B cell (primary cell): Measurements from ENCODE around the gene ELF4.

Source experiments
- EZH2 ChIP-seq: IDR thresholded peaks from 2 replicates; pipeline ENCODE4 v1.6.1; 2012; ENCODE audit warnings: borderline replicate concordance, low read depth, mild to moderate bottlenecking, moderate library complexity, low read length; ENCODE audit not compliant: insufficient read depth, poor library complexity, severe bottlenecking
- TF ChIP-seq, protein P1 (sequence below): fragments of 200-600 bp; IDR thresholded peaks from one replicate; pipeline ENCODE4 v1.8.0; 2022; ENCODE audit warnings: antibody characterized with exemption, mild to moderate bottlenecking

DNA sequence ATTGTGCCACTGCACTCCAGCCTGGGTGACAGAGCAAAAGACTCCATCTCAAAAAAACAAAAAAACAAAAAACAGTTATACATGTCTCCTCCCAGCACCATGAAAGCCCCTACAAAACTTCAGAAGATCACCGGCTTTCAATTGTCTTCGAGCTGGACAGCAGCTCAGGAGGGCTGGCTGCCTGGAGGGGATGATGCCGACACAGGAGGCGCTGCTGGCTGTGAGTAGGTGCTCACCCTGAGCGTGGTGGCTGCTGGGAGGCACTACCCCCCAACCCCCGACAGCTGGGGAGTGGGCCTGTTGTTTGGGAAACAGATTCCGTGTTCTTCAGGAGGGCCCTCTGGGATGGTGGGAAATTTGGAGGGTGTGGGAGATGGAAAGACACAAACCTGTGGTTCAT, 6.9 kb upstream of the ELF4 start:
- TF ChIP-seq, protein P1, sequence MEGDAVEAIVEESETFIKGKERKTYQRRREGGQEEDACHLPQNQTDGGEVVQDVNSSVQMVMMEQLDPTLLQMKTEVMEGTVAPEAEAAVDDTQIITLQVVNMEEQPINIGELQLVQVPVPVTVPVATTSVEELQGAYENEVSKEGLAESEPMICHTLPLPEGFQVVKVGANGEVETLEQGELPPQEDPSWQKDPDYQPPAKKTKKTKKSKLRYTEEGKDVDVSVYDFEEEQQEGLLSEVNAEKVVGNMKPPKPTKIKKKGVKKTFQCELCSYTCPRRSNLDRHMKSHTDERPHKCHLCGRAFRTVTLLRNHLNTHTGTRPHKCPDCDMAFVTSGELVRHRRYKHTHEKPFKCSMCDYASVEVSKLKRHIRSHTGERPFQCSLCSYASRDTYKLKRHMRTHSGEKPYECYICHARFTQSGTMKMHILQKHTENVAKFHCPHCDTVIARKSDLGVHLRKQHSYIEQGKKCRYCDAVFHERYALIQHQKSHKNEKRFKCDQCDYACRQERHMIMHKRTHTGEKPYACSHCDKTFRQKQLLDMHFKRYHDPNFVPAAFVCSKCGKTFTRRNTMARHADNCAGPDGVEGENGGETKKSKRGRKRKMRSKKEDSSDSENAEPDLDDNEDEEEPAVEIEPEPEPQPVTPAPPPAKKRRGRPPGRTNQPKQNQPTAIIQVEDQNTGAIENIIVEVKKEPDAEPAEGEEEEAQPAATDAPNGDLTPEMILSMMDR, result no peak
- no peak for TF ChIP-seq EZH2
